ENCODE measurements around the gene CLTB. TPM values are rescaled to one million over a fixed set of nuclear protein-coding genes. Genes with fewer than 3 reads are reported as not detected.

CLTB gene
- total and polyA plus RNA-seq, 3 donors from 2014 or later: 60.8 to 107 (median 103) TPM

- no peak for DNase-seq
- TF ChIP-seq CTCF (IDR thresholded peaks at IDR 0.05) (no peak), POLR2A (IDR thresholded peaks at IDR 0.05) (no peak)
- no peaks in the 10 kb centered on the region for H3K9me3 ChIP-seq
- 73 to 76% methylated on average over 4 of the region's 4 CpGs for WGBS, 2 donors
- no peak overlapping the region for H3K4me3 ChIP-seq
- intact Hi-C loops (cut with DNase I; ENCODE audit: low total_unique reads): no loop called here
- H3K4me1 ChIP-seq: no peaks in the 10 kb centered on the region
- H3K36me3 ChIP-seq (ENCODE audit: low read depth, missing control alignments): no peaks in the 10 kb centered on the region
- H3K27me3 ChIP-seq: no peaks in the 10 kb centered on the region
- no peak overlapping the region for H3K27ac ChIP-seq
Observed at GRCh38 chr5:176429972-176430371, 13.6 kb upstream of the CLTB start.

GRCh38 chr5:176427971-176428370 is 11.6 kb upstream of the CLTB start:
- TF ChIP-seq POLR2A (IDR thresholded peaks at IDR 0.05) (no peak), CTCF (IDR thresholded peaks at IDR 0.05) (no peak)
- DNase-seq: no peak
- 83 to 84% methylated on average over 4 of the region's 4 CpGs for WGBS, 2 donors
- H3K4me1 ChIP-seq: no peaks in the 10 kb centered on the region
- intact Hi-C loops (cut with DNase I; ENCODE audit: low total_unique reads): no loop called here
- H3K27ac ChIP-seq: no peak overlapping the region
- no peaks in the 10 kb centered on the region for H3K9me3 ChIP-seq
- no peaks in the 10 kb centered on the region for H3K36me3 ChIP-seq (ENCODE audit: low read depth, missing control alignments)
- H3K27me3 ChIP-seq: no peaks in the 10 kb centered on the region
- no peak overlapping the region for H3K4me3 ChIP-seq

- Histone ChIP-seq H3K27ac (no peak overlapping the region), H3K9me3 (no peaks in the 10 kb centered on the region), H3K36me3 (ENCODE audit: low read depth, missing control alignments) (no peaks in the 10 kb centered on the region), H3K4me3 (no peak overlapping the region), H3K4me1 (no peaks in the 10 kb centered on the region), H3K27me3 (no peaks in the 10 kb centered on the region)
- 76 to 88% methylated on average over 1 of the region's 1 CpG for WGBS, 2 donors
- TF ChIP-seq CTCF (IDR thresholded peaks at IDR 0.05) (no peak), POLR2A (IDR thresholded peaks at IDR 0.05) (no peak)
- DNase-seq: no peak
- intact Hi-C loops (cut with DNase I; ENCODE audit: low total_unique reads): no loop called here
Observed at GRCh38 chr5:176426876-176427275, 10.5 kb upstream of the CLTB start.

GRCh38 chr5:176425791-176426190 is 9.5 kb upstream of the CLTB start:
- Histone ChIP-seq H3K27ac (no peak overlapping the region), H3K36me3 (ENCODE audit: low read depth, missing control alignments) (no peaks in the 10 kb centered on the region), H3K4me3 (no peak overlapping the region), H3K27me3 (no peaks in the 10 kb centered on the region), H3K4me1 (no peaks in the 10 kb centered on the region), H3K9me3 (no peaks in the 10 kb centered on the region)
- DNase-seq: no peak
- 91 to 92% methylated on average over 1 of the region's 1 CpG for WGBS, 2 donors
- intact Hi-C loops (cut with DNase I; ENCODE audit: low total_unique reads): no loop called here
- TF ChIP-seq POLR2A (IDR thresholded peaks at IDR 0.05) (no peak), CTCF (IDR thresholded peaks at IDR 0.05) (no peak)

GRCh38 chr5:176425138-176425537 is 8.8 kb upstream of the CLTB start:
- no peak for DNase-seq
- intact Hi-C loops (cut with DNase I; ENCODE audit: low total_unique reads): no loop called here
- Histone ChIP-seq H3K9me3 (no peaks in the 10 kb centered on the region), H3K36me3 (ENCODE audit: low read depth, missing control alignments) (no peaks in the 10 kb centered on the region), H3K4me1 (no peaks in the 10 kb centered on the region), H3K27ac (no peak overlapping the region), H3K27me3 (no peaks in the 10 kb centered on the region), H3K4me3 (no peak overlapping the region)
- 64 to 92% methylated on average over 1 of the region's 1 CpG for WGBS, 2 donors
- TF ChIP-seq POLR2A (IDR thresholded peaks at IDR 0.05): no peak
- no peak for TF ChIP-seq CTCF (IDR thresholded peaks at IDR 0.05)

Data from testis (tissue), 3 donors.